Cardiac fibroblast (primary cell): Measurements from ENCODE around the gene PPP3R1.

Experiments used
- DNase-seq, 2 donors: peaks; one replicate each; pipeline versions ENCODE4 v3.0.0 to v3.0.0-alpha.2; 2010; ENCODE audit warnings: low read depth in 2 of 2
- H3K4me3 ChIP-seq, 2 donors: replicated peaks in 1 of 2; 1 replicate in 1 of 2; 2 replicates in 1 of 2; pipeline ENCODE4 v1.5.1; 2011; ENCODE audit warnings: low read depth in 2 of 2, low read length in 2 of 2, mild to moderate bottlenecking in 2 of 2, moderate library complexity in 1 of 2
- TF ChIP-seq, protein P1 (sequence below): IDR thresholded peaks from one replicate; pipeline ENCODE4 v1.5.1; 2011; ENCODE audit warnings: low read depth, mild to moderate bottlenecking, low read length, inconsistent platforms

The PPP3R1 gene

DNA sequence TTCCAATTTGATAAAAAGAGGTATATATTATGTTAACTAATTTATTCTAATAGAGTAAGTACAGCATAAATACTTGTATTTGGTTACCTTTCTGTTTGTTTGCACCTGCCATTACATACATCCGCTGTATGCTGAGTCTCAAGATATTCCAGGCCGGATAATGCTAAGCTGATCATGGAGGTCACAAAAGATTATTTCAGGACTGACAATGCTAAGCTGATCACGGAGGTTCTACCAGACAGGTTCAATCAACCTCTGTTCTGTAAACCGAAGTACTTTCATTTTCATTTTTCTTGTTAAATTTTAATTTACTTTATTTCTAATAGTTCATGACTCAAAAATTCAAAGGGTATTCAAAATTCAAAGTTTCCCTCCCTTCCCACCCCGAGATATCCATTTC, 63.5 kb downstream of the PPP3R1 start:
- no peak overlapping the region for H3K4me3 ChIP-seq
- DNase-seq = no peak
- TF ChIP-seq, protein P1, sequence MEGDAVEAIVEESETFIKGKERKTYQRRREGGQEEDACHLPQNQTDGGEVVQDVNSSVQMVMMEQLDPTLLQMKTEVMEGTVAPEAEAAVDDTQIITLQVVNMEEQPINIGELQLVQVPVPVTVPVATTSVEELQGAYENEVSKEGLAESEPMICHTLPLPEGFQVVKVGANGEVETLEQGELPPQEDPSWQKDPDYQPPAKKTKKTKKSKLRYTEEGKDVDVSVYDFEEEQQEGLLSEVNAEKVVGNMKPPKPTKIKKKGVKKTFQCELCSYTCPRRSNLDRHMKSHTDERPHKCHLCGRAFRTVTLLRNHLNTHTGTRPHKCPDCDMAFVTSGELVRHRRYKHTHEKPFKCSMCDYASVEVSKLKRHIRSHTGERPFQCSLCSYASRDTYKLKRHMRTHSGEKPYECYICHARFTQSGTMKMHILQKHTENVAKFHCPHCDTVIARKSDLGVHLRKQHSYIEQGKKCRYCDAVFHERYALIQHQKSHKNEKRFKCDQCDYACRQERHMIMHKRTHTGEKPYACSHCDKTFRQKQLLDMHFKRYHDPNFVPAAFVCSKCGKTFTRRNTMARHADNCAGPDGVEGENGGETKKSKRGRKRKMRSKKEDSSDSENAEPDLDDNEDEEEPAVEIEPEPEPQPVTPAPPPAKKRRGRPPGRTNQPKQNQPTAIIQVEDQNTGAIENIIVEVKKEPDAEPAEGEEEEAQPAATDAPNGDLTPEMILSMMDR = no peak

DNA sequence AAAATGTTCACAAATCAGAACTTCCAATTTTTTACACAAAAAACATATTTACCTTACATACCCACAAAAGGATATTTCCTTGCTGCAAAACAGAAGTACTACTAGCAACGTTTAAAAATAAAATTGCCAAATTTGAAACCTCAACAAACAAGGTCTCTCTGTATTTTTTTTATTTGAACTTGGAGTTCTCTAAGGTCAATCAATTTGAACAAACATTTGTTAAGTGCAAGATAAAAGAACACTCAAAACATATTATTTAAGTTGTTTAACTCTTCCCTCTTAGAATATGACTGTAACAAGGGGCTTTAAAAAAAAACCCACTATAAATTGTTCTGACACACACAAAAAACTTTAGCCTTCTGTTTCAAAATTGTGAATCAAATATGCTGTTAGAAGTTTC, 65.0 kb downstream of the PPP3R1 start:
- TF ChIP-seq, protein P1 = no peak
- H3K4me3 ChIP-seq = no peak overlapping the region
- no peak for DNase-seq

DNA sequence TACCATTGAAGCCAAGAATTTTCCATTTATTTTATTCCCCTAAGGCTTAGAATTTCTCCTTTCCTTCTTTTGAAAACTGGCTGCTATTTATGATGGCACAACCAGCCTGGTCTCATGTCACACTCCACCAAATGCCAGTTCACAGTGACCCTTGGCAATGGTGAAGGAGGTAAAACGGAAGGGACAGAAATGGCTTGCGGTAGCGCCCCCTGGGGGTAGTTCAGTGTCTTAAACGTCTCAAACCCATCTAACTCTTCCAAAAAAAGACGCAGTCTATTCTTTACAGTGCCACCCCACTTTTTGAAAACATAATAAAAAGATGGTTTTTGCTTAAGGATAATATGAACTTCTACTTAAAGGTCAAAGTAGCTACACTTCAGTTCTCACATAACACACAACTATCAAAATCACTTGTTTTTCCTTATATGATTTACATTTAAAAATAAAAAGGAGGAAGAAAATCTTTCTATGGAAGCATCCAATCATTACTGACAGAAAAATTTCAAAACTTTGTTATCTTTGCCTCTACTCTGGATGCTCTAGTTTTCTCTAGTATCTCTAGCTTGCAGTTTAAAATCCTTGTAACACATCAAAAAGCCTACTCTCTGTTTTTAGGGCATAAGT, 66.7 kb downstream of the PPP3R1 start:
- TF ChIP-seq, protein P1 = peak; percentile 74
- peak; percentile 46 to 66 for DNase-seq
- no peak overlapping the region for H3K4me3 ChIP-seq

DNA sequence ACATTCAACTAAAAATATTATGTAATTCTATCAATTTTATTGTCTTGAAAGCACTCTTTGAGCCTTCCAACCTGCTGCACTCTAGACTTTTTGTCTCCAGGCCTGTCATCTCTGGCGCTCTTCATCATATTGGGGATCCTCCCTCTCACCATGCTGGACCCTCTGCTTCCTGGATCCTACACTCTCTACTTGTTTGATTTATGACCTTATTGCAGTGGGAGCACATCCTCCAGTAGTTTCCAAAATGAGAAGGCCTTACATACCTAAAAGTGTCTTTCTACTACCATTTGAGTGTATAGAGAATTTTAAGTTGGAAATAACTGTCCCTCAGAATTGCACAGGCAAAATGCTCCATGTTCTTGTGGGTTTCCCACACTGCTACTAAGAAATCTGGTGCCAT, 69.4 kb downstream of the PPP3R1 start:
- DNase-seq = no peak

DNA sequence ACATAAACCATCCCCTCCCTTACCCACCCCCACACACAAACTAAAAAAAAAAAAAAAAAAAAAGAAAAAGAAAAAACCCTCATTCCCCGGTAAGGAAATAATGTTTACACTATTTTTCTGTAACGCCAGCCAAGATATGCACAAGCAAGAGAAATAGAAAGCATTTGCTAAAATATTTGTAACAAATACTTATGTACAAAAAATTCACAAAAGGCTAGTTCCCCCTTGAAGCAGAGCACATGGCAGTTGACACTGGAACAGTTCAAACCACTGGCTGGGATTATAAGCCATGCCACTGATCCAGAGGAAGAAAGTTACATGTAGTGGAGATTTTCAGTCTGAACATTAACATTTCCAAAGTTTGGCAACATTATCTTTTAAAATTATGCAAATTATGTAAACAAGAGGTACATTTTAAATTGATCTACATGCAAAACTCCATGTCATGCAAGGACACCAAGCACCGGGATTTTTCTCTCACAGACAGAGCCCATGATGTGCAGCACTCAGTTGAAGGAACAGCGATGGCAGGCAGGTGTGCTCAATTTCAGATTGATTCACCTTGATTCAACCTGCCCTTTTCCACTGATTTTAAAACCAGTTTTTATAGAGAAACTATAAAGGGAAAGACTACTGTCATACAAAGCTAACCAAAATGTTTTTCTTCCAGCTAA, 73.2 kb downstream of the PPP3R1 start:
- H3K4me3 ChIP-seq = no peak overlapping the region
- DNase-seq = no peak
- TF ChIP-seq, protein P1 = no peak

More for the DNA sequence above, 69.4 kb downstream of the PPP3R1 start:
- H3K4me3 ChIP-seq = no peak overlapping the region
- TF ChIP-seq, protein P1 = no peak

DNA sequence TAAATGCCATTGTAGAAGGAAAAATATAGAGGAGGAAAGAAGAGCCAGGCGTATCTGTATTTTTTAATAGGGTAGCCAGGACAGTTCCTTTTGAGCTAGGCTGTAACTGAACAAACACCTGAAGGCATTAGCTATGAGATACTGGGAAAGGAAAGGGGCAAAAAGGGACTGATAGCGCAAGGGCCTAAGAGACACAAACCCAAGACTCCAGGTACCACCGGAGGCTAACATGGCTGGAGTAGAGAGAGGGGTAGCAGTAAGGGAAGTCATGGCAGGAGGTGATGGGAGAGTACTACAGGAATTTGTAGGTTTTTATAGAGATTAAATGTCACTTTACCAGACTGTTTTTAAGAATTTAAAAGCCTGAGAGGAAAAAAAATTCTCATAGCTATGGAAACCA, 73.9 kb downstream of the PPP3R1 start:
- TF ChIP-seq, protein P1 = no peak
- H3K4me3 ChIP-seq = no peak overlapping the region
- DNase-seq = no peak
